ENCODE measurements around the gene NEU2.

NEU2 gene

GRCh38 chr2:233032551-233033320 lies at the start of gene NEU2:
Gene NEU2 (plus strand): TSS chr2:233032672. CDS start chr2:233032672, 0 bp downstream.
- no peak for DNase-seq (ENCODE audit: low spot score)

GRCh38 chr2:232982926-232983668 lies 49.4 kb upstream of the NEU2 start:
- no peak for DNase-seq (ENCODE audit: low spot score)

- DNase-seq (ENCODE audit: low spot score), result no peak
Observed at GRCh38 chr2:232983669-232984140, 48.8 kb upstream of the NEU2 start.

GRCh38 chr2:232984451-232985207 lies 47.8 kb upstream of the NEU2 start:
- no peak for DNase-seq (ENCODE audit: low spot score)

DNA sequence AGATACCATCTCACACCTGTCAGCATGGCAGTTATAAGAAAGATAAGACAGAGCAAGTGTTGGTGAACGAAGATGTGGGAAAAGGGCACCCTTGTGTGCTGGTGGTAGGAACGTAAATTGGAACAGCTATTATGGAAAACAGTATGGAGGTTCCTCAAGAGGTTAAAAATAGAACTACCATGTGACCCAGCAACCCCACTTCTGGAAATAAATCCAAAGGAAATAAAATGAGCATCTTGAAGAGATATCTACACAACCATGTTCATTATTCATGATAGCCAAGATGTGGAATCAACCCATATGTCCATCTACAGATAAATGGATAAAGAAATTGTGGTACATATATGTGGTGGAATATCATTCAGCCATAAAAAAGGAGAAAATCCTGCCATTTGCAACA lies 46.3 kb upstream of the NEU2 start:
- DNase-seq (ENCODE audit: low spot score), result no peak

GRCh38 chr2:232993231-232993821 lies 39.1 kb upstream of the NEU2 start:
- DNase-seq (ENCODE audit: low spot score), result no peak

GRCh38 chr2:232994446-232994845 lies 38.0 kb upstream of the NEU2 start:
- no peak for DNase-seq (ENCODE audit: low spot score)

GRCh38 chr2:232997749-232998665 lies 34.5 kb upstream of the NEU2 start:
- no peak for DNase-seq (ENCODE audit: low spot score)

DNA sequence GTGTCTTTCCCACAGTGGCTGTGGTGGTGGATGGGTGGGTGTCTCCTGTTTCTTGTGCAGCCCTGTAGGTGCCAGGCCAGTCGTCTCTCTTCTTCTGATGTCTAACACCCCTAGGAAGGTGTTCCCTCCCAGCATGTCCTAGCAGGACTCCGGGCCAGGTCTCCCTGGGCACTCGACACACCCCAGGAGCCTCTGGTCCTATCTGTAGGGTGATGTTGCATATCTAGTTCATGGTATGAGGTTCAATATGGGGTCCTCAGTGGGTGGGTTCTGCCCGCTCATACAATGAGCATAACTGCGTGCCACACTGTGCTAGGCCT lies 33.8 kb upstream of the NEU2 start:
- no peak for DNase-seq (ENCODE audit: low spot score)

DNA sequence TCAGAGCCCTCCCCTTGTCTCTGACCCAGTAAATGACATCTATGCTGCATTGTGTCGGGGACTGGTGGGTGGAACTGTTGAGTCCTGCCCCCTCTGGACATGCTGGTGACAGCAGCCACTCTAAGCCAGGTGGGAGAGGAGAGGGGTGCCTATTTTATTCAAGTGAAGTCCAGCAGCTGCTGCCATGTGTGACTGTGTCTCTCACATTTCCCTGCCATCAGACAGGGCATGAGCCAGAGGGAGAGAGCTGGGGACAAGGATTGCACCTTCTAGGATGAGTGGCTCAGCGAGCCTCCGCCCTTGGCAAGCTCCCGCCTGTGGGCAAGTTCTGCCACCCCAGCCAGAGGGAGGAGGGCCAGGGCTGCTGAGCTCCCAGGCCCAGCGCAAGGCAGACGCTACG lies 33.1 kb upstream of the NEU2 start:
- DNase-seq (ENCODE audit: low spot score), result no peak

DNA sequence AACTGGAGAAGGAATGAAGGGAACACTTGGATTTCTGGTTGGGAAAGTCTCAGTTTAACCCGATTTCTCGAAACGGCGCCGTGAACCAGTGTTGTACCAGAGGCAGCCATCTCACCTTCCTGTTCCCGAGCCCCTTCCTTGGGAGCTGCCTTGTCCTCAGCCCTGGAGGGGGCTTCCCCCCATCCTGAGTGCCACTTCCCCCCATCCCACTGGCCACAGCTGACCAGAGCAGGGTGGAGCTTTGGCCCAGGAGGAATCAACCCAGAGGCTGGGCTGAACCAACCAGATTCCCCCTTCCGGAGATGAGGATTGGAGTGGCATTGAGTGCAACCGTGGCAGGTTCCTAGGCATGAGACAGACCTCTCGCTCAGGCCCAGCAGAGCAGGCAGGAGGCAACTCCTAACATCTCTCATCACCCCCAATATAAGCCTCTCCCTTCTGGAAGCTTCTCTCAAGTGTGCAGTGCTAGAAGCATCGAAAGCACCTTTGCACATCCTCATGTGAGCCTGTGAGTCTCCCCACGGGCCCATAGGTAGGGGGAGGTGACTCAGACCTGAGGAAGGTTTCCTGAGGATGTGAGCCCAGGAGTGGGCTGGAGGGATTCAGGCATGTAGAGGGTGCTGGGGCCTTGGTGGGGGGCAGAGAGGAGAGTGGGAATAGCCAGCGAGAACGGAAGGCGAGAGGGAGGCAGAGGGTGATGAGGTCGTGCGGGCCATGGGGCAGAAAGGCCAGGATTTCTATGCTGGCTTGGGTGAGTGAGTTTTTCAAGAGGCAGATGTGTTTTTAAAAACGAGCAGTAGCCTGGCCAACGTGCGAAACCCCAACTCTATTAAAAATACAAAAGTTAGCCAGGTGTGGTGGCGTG lies 31.4 kb upstream of the NEU2 start:
- DNase-seq (ENCODE audit: low spot score), result no peak

DNA sequence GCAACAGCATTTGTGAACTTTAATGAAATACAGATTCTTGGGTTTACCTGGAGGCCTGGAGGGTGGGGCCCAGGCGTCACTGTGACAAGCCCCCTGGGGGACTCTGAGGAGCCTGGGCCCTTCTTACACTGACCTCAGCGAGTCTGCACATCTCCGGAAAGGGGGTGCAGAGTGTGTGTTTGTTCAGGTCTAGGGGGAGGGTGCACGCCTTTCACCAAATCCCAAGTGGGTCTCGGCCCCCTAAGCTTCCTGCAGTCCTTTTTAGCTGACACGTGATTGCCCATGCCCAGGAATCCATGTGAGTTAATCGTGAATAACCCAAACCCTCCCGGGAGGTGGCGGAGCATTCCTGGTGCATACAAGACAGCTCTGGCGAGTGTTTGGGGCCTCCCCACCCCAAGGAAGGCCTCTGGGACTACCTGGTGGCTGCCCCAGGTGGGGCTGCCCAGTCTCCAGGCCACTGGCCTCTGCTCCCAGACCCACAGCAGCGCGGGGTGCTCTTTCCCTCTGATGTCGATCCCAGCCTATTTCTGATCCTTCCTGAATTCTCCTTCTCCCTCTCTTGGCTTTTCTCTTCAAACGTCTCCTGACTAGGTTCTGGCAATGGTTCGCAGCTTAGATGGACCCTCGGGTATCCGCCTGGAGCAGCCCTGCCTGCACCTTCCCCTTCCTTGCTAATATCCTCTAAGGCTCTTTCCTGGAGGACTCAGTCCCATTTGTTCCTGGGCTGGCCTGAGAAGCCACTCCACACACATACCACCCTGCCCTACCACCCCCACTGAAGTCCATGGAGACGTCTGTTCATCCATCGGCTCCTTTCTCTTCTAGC lies 29.4 kb upstream of the NEU2 start:
- DNase-seq (ENCODE audit: low spot score), result no peak

DNA sequence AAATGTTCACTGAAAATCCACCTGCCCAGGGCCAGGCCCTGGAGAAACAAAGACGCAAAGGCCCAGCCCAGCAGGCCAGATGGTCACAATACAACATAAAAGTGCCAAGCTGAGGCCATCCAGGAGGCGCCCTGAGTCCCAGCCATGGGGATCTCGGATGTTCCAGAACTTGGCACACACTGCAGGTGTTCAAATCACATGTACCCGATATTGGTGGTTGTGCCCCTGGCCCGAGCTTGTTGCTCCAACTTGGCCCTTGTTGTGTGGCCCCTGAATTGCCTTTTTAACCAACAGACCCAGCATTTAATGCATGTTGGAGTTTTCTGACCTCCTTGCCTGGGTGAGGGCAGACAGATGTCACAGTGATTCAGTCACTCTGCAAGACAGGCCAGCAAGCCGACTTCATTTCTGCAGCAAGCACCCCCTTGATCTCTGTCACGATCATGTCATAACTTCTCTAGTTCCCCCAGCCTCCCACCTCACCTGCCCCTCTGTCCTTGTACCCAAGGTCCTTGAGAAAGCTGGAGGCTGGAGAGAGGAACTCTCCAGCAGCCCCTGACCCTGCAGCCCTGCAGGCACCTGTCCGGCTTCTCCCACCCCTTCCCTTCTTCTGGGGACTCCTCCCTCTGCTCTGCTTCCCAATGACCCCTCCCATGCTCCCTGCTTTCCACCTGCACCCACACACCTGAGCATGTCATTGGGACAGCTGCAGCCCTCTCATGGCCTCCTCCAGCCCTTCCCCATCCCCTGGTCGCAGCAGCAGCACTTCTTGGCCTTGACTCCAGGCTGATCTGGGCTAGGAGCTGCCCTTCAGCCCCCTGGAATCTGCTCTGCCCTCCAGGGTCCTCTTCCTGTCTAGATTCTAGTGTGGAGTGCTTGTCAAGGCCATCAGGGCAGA lies 28.6 kb upstream of the NEU2 start:
- no peak for DNase-seq (ENCODE audit: low spot score)

- no peak for DNase-seq (ENCODE audit: low spot score)
Observed at GRCh38 chr2:233005096-233005495, 27.4 kb upstream of the NEU2 start.

GRCh38 chr2:233006648-233007047 lies 25.8 kb upstream of the NEU2 start:
- no peak for DNase-seq (ENCODE audit: low spot score)

GRCh38 chr2:233007270-233007669 lies 25.2 kb upstream of the NEU2 start:
- DNase-seq (ENCODE audit: low spot score), result no peak

DNA sequence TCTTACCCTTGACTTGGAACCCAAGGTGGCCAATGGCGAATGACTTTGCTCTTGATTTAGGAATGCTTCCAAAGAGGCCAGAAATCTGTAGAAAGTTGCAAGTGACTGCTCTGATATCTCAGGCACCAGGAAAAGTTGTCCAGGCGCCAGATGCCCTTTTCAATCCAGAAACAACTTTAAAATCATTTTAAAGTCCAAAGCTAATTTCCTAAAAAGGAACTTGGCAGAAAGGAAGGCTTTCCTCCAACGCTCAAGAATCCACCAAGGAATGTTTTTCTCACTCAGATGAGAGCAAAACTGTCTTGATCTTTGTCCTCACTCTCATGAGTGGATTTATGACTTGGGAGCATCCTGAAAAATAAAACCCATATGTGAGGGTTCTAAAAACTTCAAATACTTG lies 24.7 kb upstream of the NEU2 start:
- DNase-seq (ENCODE audit: low spot score), result no peak

DNA sequence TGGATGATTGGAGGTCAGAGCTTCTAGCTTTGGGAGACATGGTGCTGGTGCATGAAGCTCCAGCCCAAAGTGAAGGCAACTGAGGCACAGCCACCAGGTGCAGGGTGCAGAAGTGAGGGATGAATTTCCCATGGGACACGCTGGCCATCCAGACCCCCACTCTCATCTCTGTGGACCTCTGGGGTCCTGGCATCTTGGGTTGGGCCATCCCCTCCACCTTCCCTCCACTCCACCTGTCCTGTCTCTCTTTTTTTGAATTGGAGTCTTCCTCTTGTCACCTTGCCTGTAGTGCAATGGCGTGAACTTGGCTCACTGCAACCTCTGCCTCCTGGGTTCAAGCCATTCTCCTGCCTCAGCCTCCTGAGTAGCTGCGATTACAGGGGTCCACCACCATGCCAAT lies 22.8 kb upstream of the NEU2 start:
- DNase-seq (ENCODE audit: low spot score), result no peak
